ENCODE results near the gene CBFA2T2.

CBFA2T2 gene

GRCh38 chr20:33673410-33674293, 183.8 kb downstream of the CBFA2T2 start:
- in situ Hi-C loops (cut with HindIII; ENCODE audit: low sequenced_read_pairs), result no loop called here
- TF ChIP-seq, protein P1, sequence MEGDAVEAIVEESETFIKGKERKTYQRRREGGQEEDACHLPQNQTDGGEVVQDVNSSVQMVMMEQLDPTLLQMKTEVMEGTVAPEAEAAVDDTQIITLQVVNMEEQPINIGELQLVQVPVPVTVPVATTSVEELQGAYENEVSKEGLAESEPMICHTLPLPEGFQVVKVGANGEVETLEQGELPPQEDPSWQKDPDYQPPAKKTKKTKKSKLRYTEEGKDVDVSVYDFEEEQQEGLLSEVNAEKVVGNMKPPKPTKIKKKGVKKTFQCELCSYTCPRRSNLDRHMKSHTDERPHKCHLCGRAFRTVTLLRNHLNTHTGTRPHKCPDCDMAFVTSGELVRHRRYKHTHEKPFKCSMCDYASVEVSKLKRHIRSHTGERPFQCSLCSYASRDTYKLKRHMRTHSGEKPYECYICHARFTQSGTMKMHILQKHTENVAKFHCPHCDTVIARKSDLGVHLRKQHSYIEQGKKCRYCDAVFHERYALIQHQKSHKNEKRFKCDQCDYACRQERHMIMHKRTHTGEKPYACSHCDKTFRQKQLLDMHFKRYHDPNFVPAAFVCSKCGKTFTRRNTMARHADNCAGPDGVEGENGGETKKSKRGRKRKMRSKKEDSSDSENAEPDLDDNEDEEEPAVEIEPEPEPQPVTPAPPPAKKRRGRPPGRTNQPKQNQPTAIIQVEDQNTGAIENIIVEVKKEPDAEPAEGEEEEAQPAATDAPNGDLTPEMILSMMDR (IDR thresholded peaks at IDR 0.05; ENCODE audit: low read depth, low read length), result no peak
- DNase-seq (ENCODE audit: low read depth, low spot score), result no peak
- peak overlapping the region; percentile 71 for H3K4me3 ChIP-seq (ENCODE audit: low read depth, low read length)

DNA sequence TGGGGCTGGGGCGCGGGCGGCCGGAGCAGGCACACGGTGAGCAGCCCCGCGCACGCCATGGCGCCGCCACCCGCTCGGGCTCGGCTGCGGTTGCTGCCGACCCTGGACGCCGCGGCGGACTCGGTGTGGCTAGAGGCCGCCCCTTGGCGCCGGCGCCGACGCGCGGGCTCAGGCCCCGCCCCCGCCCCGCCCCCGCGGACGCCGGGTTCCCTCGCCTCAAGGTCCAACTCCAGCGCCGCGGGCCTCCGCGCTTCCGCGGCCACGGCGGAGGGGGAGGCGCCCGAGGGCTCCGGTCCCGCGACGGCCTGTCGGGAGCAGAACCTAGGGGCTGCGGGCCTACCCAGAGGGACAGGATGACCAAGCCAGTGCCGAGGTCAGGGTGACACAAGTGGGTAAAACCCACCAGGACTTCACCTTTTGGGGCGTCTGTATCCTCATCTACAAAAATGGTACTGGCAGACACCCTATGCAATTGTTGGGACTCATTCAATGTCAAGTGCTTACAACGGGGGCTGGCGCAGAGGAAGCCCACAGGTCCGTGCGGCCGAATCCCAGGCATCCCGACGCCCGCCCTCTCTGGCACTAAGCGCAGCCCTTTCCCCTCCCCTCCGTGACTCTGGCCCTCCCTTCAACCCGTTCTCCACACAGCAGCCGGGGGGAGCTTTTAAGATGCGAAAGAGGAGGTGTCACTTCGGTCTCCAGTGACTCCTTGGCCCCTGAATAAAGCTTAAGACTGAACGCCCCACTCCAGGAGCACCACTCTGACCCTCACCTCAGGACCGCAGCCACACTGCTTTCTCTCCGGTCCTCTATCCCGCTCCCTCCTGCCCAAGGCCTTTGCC, 184.6 kb downstream of the CBFA2T2 start, which contains the start of gene NECAB3:
NECAB3 (minus strand) TSS at position 135 of the 842 bp plus-strand sequence; CDS start at position 59, 76 bp downstream.
- DNase-seq (ENCODE audit: low read depth, low spot score), result peak; percentile 54
- in situ Hi-C loops (cut with HindIII; ENCODE audit: low sequenced_read_pairs), result no loop called here
- peak within 1 kb of the TSS; percentile 71 for H3K4me3 ChIP-seq (ENCODE audit: low read depth, low read length)
- TF ChIP-seq, protein P1 (IDR thresholded peaks at IDR 0.05; ENCODE audit: low read depth, low read length), result no peak

DNA sequence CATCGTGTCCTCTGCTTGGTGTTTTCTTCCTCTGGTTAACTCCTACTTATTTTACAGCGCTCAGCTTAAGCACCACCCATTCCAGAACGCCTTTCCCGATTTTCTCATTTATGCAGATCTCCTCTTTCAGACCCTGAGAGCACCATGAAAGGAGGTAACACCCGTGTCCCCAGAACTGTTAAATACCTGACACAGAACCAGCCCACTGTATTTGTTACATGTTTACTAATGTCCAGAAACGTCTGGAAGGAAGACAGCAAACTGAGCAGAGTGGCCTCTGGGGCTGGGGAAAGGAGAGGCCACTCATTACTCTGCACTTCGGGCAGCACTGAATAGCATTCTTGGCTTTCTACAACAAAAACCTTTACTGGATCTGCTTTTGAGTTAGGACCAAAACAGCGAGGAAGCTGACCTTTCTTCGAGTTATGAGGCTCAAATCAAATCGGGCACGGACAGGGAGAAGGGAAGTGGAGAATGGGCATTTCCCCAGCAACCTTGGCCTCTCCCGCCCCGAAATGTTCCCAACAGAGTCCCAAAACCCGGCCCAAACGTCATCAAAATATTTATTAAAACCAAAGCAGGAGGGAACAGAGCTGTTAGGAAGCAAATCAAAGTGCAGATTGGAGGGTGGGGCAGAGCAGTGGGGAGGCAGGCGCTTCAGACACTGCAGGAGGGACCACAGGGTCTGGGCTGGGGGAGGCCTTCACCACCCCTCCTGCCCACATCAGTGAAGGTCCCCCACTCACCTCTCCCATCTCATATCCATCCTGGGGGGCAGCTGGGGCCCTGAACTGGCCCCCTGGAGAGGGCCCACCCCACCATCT, 185.5 kb downstream of the CBFA2T2 start:
- DNase-seq (ENCODE audit: low read depth, low spot score), result no peak
- TF ChIP-seq, protein P1 (IDR thresholded peaks at IDR 0.05; ENCODE audit: low read depth, low read length), result no peak
- no peak overlapping the region for H3K4me3 ChIP-seq (ENCODE audit: low read depth, low read length)
- in situ Hi-C loops (cut with HindIII; ENCODE audit: low sequenced_read_pairs), result no loop called here

DNA sequence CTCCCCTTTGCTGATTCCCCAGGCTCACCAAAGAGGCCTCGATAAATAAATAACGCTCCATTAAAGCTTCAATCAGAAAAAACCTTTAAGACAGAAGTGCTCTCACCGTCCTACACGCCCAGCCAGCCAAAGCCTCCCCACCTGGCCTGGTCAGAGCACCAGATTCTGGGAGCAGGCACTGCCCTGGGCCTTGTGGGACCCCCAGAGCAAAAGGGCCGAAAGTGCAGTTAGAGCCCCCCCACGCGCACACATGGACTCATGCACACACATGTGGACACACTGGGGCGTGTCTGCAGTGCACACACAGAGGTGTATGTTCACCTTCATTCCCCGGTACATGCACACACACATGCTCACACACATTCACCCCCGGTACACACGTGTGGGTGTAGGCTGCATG, 186.2 kb downstream of the CBFA2T2 start:
- DNase-seq (ENCODE audit: low read depth, low spot score), result no peak
- TF ChIP-seq, protein P1 (IDR thresholded peaks at IDR 0.05; ENCODE audit: low read depth, low read length), result no peak
- in situ Hi-C loops (cut with HindIII; ENCODE audit: low sequenced_read_pairs), result no loop called here
- no peak overlapping the region for H3K4me3 ChIP-seq (ENCODE audit: low read depth, low read length)

- H3K4me3 ChIP-seq (ENCODE audit: low read depth, low read length), result no peak overlapping the region
- no peak for DNase-seq (ENCODE audit: low read depth, low spot score)
- TF ChIP-seq, protein P1 (IDR thresholded peaks at IDR 0.05; ENCODE audit: low read depth, low read length), result no peak
- in situ Hi-C loops (cut with HindIII; ENCODE audit: low sequenced_read_pairs), result no loop called here
Observed at GRCh38 chr20:33676652-33677645, 187.1 kb downstream of the CBFA2T2 start.
